ENCODE results near the gene PWP1. TPM values are rescaled to one million over a fixed set of nuclear protein-coding genes. Genes with fewer than 3 reads are reported as not detected.

The PWP1 gene
- total RNA-seq, 3 donors from 2014 or later, result 18.4 to 31.8 (median 22.4) TPM

DNA sequence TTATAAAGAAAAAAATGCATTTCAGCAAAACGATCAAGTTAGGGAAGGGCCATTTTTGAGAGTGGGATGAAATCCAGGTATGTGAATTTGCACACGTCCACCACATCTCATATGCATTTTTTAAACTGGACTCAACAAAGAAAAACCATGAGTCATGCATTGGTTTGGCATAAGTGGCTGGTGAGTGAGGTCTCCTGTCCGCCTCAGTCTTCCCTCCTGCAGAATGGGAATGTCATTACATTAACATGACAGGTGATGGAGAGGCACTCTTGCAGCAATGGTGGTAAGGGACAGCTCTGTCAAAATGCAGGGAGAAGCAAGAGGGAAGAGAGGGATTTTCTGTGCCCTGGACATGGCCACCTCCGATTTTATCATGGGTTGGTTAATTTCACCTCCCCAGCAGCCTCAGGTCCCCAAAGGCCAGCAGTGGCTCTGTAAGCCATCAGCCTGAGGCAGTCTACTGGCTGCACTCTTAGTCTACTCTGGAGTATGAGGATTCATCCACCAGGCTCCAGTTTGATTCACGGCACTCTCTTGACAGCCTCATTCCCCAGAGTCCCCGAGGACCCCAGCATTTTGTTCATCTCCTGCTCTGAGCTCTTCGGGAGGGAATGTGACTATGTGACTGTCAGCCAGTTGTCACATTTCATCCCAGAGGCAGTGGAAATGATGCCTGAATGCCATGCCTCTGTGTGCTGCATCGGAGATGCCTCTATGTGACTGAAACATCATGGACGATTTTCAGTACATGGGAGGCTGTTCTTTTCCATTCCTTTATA is 17.1 kb upstream of the PWP1 start:
- Histone ChIP-seq H3K9me3 (no peaks in the 10 kb centered on the region), H3K4me1 (ENCODE audit: low read depth) (no peaks in the 10 kb centered on the region), H3K4me3 (no peak overlapping the region), H3K36me3 (ENCODE audit: low read depth) (no peaks in the 10 kb centered on the region)
- TF ChIP-seq, protein P1, sequence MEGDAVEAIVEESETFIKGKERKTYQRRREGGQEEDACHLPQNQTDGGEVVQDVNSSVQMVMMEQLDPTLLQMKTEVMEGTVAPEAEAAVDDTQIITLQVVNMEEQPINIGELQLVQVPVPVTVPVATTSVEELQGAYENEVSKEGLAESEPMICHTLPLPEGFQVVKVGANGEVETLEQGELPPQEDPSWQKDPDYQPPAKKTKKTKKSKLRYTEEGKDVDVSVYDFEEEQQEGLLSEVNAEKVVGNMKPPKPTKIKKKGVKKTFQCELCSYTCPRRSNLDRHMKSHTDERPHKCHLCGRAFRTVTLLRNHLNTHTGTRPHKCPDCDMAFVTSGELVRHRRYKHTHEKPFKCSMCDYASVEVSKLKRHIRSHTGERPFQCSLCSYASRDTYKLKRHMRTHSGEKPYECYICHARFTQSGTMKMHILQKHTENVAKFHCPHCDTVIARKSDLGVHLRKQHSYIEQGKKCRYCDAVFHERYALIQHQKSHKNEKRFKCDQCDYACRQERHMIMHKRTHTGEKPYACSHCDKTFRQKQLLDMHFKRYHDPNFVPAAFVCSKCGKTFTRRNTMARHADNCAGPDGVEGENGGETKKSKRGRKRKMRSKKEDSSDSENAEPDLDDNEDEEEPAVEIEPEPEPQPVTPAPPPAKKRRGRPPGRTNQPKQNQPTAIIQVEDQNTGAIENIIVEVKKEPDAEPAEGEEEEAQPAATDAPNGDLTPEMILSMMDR (IDR thresholded peaks at IDR 0.05), result no peak
- DNase-seq, result no peak
- intact Hi-C loops (cut with DNase I, micrococcal nuclease), result no loop called here
- no peak for ATAC-seq

DNA sequence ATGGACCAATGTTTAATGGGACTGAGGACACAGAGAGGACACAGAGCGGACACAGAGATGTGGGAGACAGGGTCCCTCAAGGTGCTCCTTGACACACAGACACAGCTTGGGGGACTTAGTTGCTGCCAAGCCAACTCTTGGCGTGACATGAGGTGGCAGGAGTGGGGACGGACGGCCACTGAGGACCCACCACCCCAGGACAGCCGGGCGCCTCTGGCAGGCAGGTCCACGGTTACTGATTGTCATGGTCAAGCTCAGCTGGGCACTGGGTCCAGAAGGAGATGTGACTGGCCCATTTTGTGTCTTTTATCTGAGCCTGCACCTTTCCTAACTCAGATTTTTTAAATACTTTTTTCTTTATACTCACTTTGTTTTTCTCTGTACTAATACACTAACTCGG is 15.7 kb upstream of the PWP1 start:
- H3K4me3 ChIP-seq, result no peak overlapping the region
- H3K4me1 ChIP-seq (ENCODE audit: low read depth), result no peaks in the 10 kb centered on the region
- DNase-seq, result no peak
- no peaks in the 10 kb centered on the region for H3K36me3 ChIP-seq (ENCODE audit: low read depth)
- intact Hi-C loops (cut with DNase I, micrococcal nuclease), result loop anchor here in 1 of 2 donors (10.0 kb wide), 1 partner anchor 215 kb away; no protein-coding TSS in a partner anchor
- no peaks in the 10 kb centered on the region for H3K9me3 ChIP-seq
- ATAC-seq, result no peak
- TF ChIP-seq, protein P1 (IDR thresholded peaks at IDR 0.05), result no peak

DNA sequence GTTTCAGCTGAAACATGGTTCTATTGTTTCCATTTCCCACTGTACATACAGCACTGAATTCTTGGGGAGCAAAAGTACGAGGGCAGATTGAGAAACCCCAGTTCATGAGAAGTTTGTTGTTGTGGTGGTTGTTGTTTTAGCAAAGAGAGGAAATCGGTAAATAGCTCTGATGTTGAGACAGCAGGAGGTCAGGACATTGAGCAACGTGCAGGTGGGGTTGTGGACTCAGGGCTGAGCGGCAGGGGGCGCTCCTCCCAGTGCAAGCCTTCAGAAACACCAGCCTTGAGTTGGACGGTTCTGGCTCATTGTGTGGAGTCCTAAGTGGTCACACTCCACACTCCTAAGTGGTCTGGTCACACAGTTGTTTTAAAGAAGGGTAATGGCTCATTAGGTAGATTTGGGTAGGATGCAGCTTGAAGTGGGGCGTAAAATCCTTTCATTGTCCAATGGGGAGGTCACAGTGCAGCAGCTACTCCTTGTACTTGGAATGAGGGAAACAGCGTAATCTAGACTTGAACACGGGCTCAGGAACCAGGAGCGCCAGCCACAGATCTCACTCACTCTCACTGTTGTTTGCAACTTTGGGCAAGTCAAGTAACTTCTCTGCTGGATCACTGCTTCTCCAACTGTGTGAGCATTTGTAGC is 14.5 kb upstream of the PWP1 start:
- H3K36me3 ChIP-seq (ENCODE audit: low read depth), result no peaks in the 10 kb centered on the region
- intact Hi-C loops (cut with DNase I, micrococcal nuclease), result loop anchor here in 1 of 2 donors (10.0 kb wide), 1 partner anchor 214 kb away; no protein-coding TSS in a partner anchor
- H3K4me3 ChIP-seq, result no peak overlapping the region
- ATAC-seq (peak; percentile 67), DNase-seq (peak in 2 of 3 donors; percentile 36 to 39)
- TF ChIP-seq, protein P1 (IDR thresholded peaks at IDR 0.05), result peak; percentile 23
- no peaks in the 10 kb centered on the region for H3K9me3 ChIP-seq
- no peaks in the 10 kb centered on the region for H3K4me1 ChIP-seq (ENCODE audit: low read depth)

DNA sequence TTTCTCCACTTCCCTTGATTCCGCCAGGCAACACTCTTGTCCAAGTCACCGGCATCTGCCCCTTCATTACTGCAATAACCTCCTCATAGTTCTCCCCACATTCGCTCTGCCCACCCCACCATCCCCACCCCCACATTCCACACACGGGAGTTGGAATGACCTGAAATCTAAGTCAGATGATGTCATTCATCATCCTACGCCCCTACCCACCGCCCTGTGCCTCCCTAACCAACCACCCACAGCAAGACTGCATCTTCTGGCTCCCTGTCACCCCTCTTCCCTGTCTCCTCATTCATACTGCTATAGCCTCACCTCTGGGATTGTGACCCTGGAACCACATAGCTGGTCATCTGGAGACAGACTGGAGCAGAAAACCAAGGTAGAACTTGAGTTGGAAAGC is 7.9 kb upstream of the PWP1 start:
- intact Hi-C loops (cut with DNase I, micrococcal nuclease), result loop anchor here in 1 of 2 donors (10.0 kb wide), 1 partner anchor 207 kb away; no protein-coding TSS in a partner anchor
- Histone ChIP-seq H3K36me3 (ENCODE audit: low read depth) (no peaks in the 10 kb centered on the region), H3K9me3 (no peaks in the 10 kb centered on the region), H3K4me1 (ENCODE audit: low read depth) (no peaks in the 10 kb centered on the region), H3K4me3 (no peak overlapping the region)
- ATAC-seq, result no peak
- no peak for DNase-seq
- TF ChIP-seq, protein P1 (IDR thresholded peaks at IDR 0.05), result no peak

GRCh38 chr12:107679336-107679735 is 6.3 kb upstream of the PWP1 start:
- DNase-seq, result no peak
- intact Hi-C loops (cut with DNase I, micrococcal nuclease), result loop anchor here in 1 of 2 donors (10.0 kb wide), 1 partner anchor 205 kb away; no protein-coding TSS in a partner anchor
- no peak for ATAC-seq
- H3K4me1 ChIP-seq (ENCODE audit: low read depth), result no peaks in the 10 kb centered on the region
- TF ChIP-seq, protein P1 (IDR thresholded peaks at IDR 0.05), result no peak
- H3K9me3 ChIP-seq, result no peaks in the 10 kb centered on the region
- no peak overlapping the region for H3K4me3 ChIP-seq
- no peaks in the 10 kb centered on the region for H3K36me3 ChIP-seq (ENCODE audit: low read depth)

Measured in mucosa of descending colon (tissue), 3 donors.